OCI-LY1 (cell line): ENCODE results near the gene ETNK2.

Experiments used
- H2AFZ ChIP-seq: fragments of 200-600 bp; sonication (generic), shearing (Covaris generic); 2 replicates; pipeline ENCODE4 v1.6.0; 2014; ENCODE audit warnings: antibody characterized with exemption, mild to moderate bottlenecking, low read length
- H3F3A ChIP-seq: fragments of 200-600 bp; sonication (generic), shearing (Covaris generic); 2 replicates; pipeline ENCODE4 v1.6.0; 2014; ENCODE audit warnings: mild to moderate bottlenecking, antibody characterized with exemption, low read length, moderate library complexity; ENCODE audit not compliant: insufficient read depth
- H3K27ac ChIP-seq: fragments of 200-600 bp; sonication (generic); 2 replicates; pipeline ENCODE4 v1.5.1; 2014; ENCODE audit warnings: low read length, mixed run types, mild to moderate bottlenecking, low read depth; ENCODE audit not compliant: poor library complexity, severe bottlenecking
- H3K27me3 ChIP-seq: fragments of 200-600 bp; sonication (generic); 2 replicates; pipeline ENCODE4 v1.6.0; 2014; ENCODE audit warnings: antibody characterized with exemption, mild to moderate bottlenecking, low read length, moderate library complexity; ENCODE audit not compliant: insufficient read depth
- H3K36me3 ChIP-seq: fragments of 200-600 bp; sonication (generic); 2 replicates; pipeline ENCODE4 v1.6.1; 2014; ENCODE audit warnings: mild to moderate bottlenecking, antibody characterized with exemption, low read length, moderate library complexity, mixed read lengths; ENCODE audit not compliant: insufficient read depth
- H3K4me1 ChIP-seq: fragments of 200-600 bp; sonication (generic); 2 replicates; pipeline ENCODE4 v1.5.1; 2014; ENCODE audit warnings: mild to moderate bottlenecking, low read length, moderate library complexity; ENCODE audit not compliant: insufficient read depth, severe bottlenecking
- H3K4me2 ChIP-seq: fragments of 200-600 bp; sonication (generic), shearing (Covaris generic); 2 replicates; pipeline ENCODE4 v1.6.1; 2014; ENCODE audit warnings: low read length
- H3K4me3 ChIP-seq: fragments of 200-600 bp; sonication (generic); 2 replicates; pipeline ENCODE4 v1.5.1; 2014; ENCODE audit warnings: low read length, low read depth, mild to moderate bottlenecking, mixed read lengths; ENCODE audit not compliant: poor library complexity, severe bottlenecking
- H3K79me2 ChIP-seq: fragments of 200-600 bp; shearing (Covaris generic); 2 replicates; pipeline ENCODE4 v1.6.1; 2016; ENCODE audit warnings: mixed run types, low read length, mixed read lengths; ENCODE audit not compliant: insufficient read depth
- H3K9ac ChIP-seq: fragments of 200-600 bp; sonication (generic), shearing (Covaris generic); 2 replicates; pipeline ENCODE4 v1.6.1; 2014; ENCODE audit warnings: mild to moderate bottlenecking, low read length, mixed read lengths
- H3K9me2 ChIP-seq: fragments of 200-600 bp; sonication (generic), shearing (Covaris generic); 2 replicates; pipeline ENCODE4 v1.6.1; 2014; ENCODE audit warnings: low read depth, mild to moderate bottlenecking, low read length, mixed read lengths
- H3K9me3 ChIP-seq: fragments of 200-600 bp; shearing (Covaris generic); 2 replicates; pipeline ENCODE4 v1.6.1; 2014; ENCODE audit warnings: low read length, mixed read lengths
- H4K20me1 ChIP-seq: fragments of 200-600 bp; sonication (generic), shearing (Covaris generic); 2 replicates; pipeline ENCODE4 v1.6.0; 2016; ENCODE audit warnings: mild to moderate bottlenecking, low read length; ENCODE audit not compliant: insufficient read depth
- EZH2 ChIP-seq: fragments of 200-600 bp; sonication (generic), shearing (Covaris generic); IDR thresholded peaks from 2 replicates; pipeline ENCODE4 v1.8.0; 2017; ENCODE audit warnings: borderline replicate concordance, mixed run types, mild to moderate bottlenecking, antibody characterized with exemption, low read length, moderate library complexity, mixed read lengths
- TF ChIP-seq, protein P1 (sequence below): fragments of 200-600 bp; sonication (generic), shearing (Covaris generic); IDR thresholded peaks from 2 replicates; pipeline ENCODE4 v1.5.1; 2017; ENCODE audit warnings: mild to moderate bottlenecking, antibody characterized with exemption, low read length, moderate library complexity, mixed read lengths

The ETNK2 gene

DNA sequence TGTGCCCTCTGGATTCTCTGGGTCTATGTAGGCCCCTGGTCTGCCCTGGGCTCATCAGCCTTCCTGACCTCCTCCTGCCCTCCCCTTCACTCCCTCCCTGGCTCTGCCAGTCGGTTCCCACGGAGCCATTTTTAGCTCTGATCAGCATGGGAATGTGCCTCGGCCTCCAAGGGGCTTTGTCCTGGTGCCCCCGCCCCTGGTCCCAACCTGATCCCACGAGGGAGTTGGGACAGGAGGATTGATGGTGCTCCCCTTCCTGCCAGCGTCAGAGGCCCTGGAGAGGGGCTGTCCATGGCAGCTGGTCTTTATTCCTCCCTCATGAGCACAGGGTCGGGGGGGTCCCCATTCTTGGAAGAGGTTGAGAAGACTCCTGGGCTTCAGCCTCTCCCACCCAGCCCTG is 24.9 kb downstream of the ETNK2 start:
- Histone ChIP-seq H3K9ac (no peak overlapping the region), H3K4me1 (no peaks in the 10 kb centered on the region), H3F3A (no peaks in the 10 kb centered on the region)

DNA sequence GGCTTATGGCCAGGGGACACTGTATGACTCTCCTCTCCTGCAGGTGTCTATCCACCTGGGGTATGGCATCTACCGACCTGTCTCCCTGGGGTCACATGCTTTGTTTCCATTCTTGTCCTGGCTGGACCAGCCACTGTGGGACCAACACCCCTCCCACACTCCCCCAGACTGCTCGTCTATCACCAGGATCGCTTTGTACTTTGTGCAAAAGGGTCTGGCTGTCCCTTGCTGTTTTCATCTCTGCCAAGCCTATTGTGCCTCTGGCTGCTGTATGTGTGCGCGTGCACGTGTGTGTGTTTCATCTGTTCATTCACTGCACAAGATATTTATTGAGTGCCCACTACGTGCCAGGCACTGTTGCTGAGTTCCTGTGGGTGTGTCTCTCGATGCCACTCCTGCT is 25.5 kb downstream of the ETNK2 start:
- Histone ChIP-seq H3K4me3 (no peak overlapping the region), H3F3A (no peaks in the 10 kb centered on the region), H3K36me3 (no peaks in the 10 kb centered on the region)

More for the DNA sequence above, 24.9 kb downstream of the ETNK2 start:
- no peaks in the 10 kb centered on the region for H3K9me2 ChIP-seq
- no peak overlapping the region for H3K4me2 ChIP-seq
- H4K20me1 ChIP-seq: no peaks in the 10 kb centered on the region
- no peak overlapping the region for H2AFZ ChIP-seq
- TF ChIP-seq, protein P1, sequence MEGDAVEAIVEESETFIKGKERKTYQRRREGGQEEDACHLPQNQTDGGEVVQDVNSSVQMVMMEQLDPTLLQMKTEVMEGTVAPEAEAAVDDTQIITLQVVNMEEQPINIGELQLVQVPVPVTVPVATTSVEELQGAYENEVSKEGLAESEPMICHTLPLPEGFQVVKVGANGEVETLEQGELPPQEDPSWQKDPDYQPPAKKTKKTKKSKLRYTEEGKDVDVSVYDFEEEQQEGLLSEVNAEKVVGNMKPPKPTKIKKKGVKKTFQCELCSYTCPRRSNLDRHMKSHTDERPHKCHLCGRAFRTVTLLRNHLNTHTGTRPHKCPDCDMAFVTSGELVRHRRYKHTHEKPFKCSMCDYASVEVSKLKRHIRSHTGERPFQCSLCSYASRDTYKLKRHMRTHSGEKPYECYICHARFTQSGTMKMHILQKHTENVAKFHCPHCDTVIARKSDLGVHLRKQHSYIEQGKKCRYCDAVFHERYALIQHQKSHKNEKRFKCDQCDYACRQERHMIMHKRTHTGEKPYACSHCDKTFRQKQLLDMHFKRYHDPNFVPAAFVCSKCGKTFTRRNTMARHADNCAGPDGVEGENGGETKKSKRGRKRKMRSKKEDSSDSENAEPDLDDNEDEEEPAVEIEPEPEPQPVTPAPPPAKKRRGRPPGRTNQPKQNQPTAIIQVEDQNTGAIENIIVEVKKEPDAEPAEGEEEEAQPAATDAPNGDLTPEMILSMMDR: no peak
- no peak for TF ChIP-seq EZH2
- no peaks in the 10 kb centered on the region for H3K79me2 ChIP-seq
- no peak overlapping the region for H3K27ac ChIP-seq
- no peaks in the 10 kb centered on the region for H3K27me3 ChIP-seq
- H3K9me3 ChIP-seq: no peaks in the 10 kb centered on the region
- H3K4me3 ChIP-seq: no peak overlapping the region
- no peaks in the 10 kb centered on the region for H3K36me3 ChIP-seq

DNA sequence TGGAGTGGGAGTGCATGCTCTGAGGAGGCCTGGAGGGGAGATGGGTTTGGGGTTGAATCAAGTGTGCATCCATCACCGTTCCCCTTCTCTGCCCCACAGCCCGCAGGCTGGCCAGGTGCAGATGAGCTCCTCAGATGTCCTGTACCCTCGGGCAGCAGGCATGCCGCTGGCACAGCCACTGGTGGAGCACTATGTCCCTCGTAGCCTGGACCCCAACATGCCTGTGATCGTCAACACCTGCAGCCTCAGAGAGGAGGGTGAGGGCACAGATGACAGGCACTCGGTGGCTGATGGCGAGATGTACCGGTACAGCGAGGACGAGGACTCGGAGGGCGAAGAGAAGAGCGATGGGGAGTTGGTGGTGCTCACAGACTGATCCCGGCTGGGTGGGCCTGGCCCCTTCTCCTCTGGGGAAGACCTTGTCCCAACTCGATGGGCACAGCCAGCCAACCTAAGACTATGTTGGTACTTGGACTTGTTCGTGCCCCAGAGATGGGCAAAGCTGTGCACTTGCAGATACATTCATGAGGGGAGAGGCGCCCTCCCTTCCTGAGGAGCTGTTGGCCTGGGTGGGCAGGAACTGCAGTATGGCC is 26.0 kb downstream of the ETNK2 start:
- Histone ChIP-seq H3K27ac (no peak overlapping the region), H3K27me3 (no peaks in the 10 kb centered on the region), H3K79me2 (no peaks in the 10 kb centered on the region), H3K4me1 (no peaks in the 10 kb centered on the region), H3K36me3 (no peaks in the 10 kb centered on the region), H4K20me1 (no peaks in the 10 kb centered on the region), H3K9me3 (no peaks in the 10 kb centered on the region), H3F3A (no peaks in the 10 kb centered on the region), H3K4me3 (no peak overlapping the region), H3K4me2 (no peak overlapping the region), H3K9ac (no peak overlapping the region), H2AFZ (no peak overlapping the region), H3K9me2 (no peaks in the 10 kb centered on the region)
- no peak for TF ChIP-seq EZH2
- TF ChIP-seq, protein P1: no peak

More for the DNA sequence above, 25.5 kb downstream of the ETNK2 start:
- Histone ChIP-seq H4K20me1 (no peaks in the 10 kb centered on the region), H3K79me2 (no peaks in the 10 kb centered on the region), H3K4me1 (no peaks in the 10 kb centered on the region), H3K27me3 (no peaks in the 10 kb centered on the region), H3K4me2 (no peak overlapping the region), H3K9ac (no peak overlapping the region), H3K27ac (no peak overlapping the region), H2AFZ (no peak overlapping the region), H3K9me3 (no peaks in the 10 kb centered on the region), H3K9me2 (no peaks in the 10 kb centered on the region)
- TF ChIP-seq EZH2: no peak
- TF ChIP-seq, protein P1: no peak
